ENCODE measurements around the gene TSKS.

DNA sequence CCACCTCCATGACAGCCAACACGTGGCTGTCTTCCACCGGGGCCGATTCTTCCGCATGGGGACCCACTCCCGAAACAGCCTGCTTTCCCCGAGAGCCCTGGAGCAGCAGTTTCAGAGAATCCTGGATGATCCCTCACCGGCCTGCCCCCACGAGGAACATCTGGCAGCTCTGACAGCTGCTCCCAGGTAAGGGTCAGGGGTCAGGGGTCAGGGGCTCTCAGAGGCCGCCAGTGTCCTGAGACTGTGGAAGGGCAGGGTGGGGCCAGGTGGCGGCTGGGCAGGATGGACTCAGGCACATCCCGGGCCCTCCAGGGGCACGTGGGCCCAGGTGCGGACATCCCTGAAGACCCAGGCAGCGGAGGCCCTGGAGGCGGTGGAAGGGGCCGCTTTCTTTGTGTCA lies 57.2 kb downstream of the TSKS start:
- TF ChIP-seq, protein P1, sequence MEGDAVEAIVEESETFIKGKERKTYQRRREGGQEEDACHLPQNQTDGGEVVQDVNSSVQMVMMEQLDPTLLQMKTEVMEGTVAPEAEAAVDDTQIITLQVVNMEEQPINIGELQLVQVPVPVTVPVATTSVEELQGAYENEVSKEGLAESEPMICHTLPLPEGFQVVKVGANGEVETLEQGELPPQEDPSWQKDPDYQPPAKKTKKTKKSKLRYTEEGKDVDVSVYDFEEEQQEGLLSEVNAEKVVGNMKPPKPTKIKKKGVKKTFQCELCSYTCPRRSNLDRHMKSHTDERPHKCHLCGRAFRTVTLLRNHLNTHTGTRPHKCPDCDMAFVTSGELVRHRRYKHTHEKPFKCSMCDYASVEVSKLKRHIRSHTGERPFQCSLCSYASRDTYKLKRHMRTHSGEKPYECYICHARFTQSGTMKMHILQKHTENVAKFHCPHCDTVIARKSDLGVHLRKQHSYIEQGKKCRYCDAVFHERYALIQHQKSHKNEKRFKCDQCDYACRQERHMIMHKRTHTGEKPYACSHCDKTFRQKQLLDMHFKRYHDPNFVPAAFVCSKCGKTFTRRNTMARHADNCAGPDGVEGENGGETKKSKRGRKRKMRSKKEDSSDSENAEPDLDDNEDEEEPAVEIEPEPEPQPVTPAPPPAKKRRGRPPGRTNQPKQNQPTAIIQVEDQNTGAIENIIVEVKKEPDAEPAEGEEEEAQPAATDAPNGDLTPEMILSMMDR (conservative IDR thresholded peaks at IDR 0.05; ENCODE audit: low read length): no peak
- TF ChIP-seq EZH2phosphoT487 (IDR thresholded peaks at IDR 0.05; ENCODE audit: borderline replicate concordance, low read depth, low read length): no peak

Data from OCI-LY7 (cell line).